ENCODE results near the gene GATAD2B. TPM values are rescaled to one million over a fixed set of nuclear protein-coding genes. Genes with fewer than 3 reads are reported as not detected.

The GATAD2B gene
- 10 to 100 TPM; 12.5 to 20.1 (median 17.9) TPM for polyA plus RNA-seq (ENCODE audit: insufficient read length in 10 of 10)
- long read RNA-seq, donor 1, full-length matches to known transcripts = 1 of 1 reads
- long read RNA-seq, donor 1, partial matches to known transcripts = 0 of 1 reads
- long read RNA-seq, donor 1, other reads (novel, unspliced or antisense) = 0 of 1 reads
- long read RNA-seq, donor 2, full-length matches to known transcripts = 1 of 1 reads
- long read RNA-seq, donor 2, partial matches to known transcripts = 0 of 1 reads
- long read RNA-seq, donor 2, other reads (novel, unspliced or antisense) = 0 of 1 reads
- long read RNA-seq, donor 3 = 0 reads
- long read RNA-seq, donor 4, full-length matches to known transcripts = 1 of 1 reads
- long read RNA-seq, donor 4, partial matches to known transcripts = 0 of 1 reads
- long read RNA-seq, donor 4, other reads (novel, unspliced or antisense) = 0 of 1 reads
- long read RNA-seq, donor 5, full-length matches to known transcripts = 1 of 1 reads
- long read RNA-seq, donor 5, partial matches to known transcripts = 0 of 1 reads
- long read RNA-seq, donor 5, other reads (novel, unspliced or antisense) = 0 of 1 reads
- long read RNA-seq, donor 6, full-length matches to known transcripts = 2 of 2 reads
- long read RNA-seq, donor 6, partial matches to known transcripts = 0 of 2 reads
- long read RNA-seq, donor 6, other reads (novel, unspliced or antisense) = 0 of 2 reads
- long read RNA-seq, donor 7 = 0 reads
- long read RNA-seq, donor 8, full-length matches to known transcripts = 1 of 1 reads
- long read RNA-seq, donor 8, partial matches to known transcripts = 0 of 1 reads
- long read RNA-seq, donor 8, other reads (novel, unspliced or antisense) = 0 of 1 reads
- long read RNA-seq, donor 9 = 0 reads

GRCh38 chr1:153922972-153923925, at the start of gene GATAD2B:
TSS of gene GATAD2B (minus strand) at chr1:153922972. CDS start at chr1:153828347, 94,625 bp downstream.
- peak; percentile 100 for DNase-seq

GRCh38 chr1:153970346-153970745, 47.6 kb upstream of the GATAD2B start:
- no peak for DNase-seq

GRCh38 chr1:153968972-153969371, 46.2 kb upstream of the GATAD2B start:
- DNase-seq = no peak

GRCh38 chr1:153968408-153968807, 45.6 kb upstream of the GATAD2B start:
- DNase-seq = no peak

GRCh38 chr1:153968000-153968363, 45.2 kb upstream of the GATAD2B start:
- no peak for DNase-seq

GRCh38 chr1:153967107-153967999, 44.6 kb upstream of the GATAD2B start, which contains the start of gene CREB3L4:
TSS of gene CREB3L4 (plus strand) at chr1:153967902. CDS start at chr1:153968526, 624 bp downstream.
- peak; percentile 96 to 98 (median 98) for DNase-seq

GRCh38 chr1:153963850-153964331, 41.1 kb upstream of the GATAD2B start:
- DNase-seq = no peak

- DNase-seq = peak; percentile 98 to 99 (median 98)
Measured at GRCh38 chr1:153963030-153963849, 40.5 kb upstream of the GATAD2B start, which contains the start of gene SLC39A1. TSS of gene SLC39A1 (minus strand) at chr1:153963537. CDS start at chr1:153962715, 822 bp downstream.

- peak in 1 of 3 donors; percentile 46 for DNase-seq
Measured at GRCh38 chr1:153962088-153963029, 39.6 kb upstream of the GATAD2B start.

GRCh38 chr1:153961421-153961820, 38.6 kb upstream of the GATAD2B start:
- no peak for DNase-seq

- no peak for DNase-seq
Measured at GRCh38 chr1:153960206-153960605, 37.4 kb upstream of the GATAD2B start.

- DNase-seq = no peak
Measured at GRCh38 chr1:153959454-153959853, 36.7 kb upstream of the GATAD2B start.

GRCh38 chr1:153958961-153959260, 36.1 kb upstream of the GATAD2B start:
- DNase-seq = no peak

- DNase-seq = peak; percentile 98 to 99 (median 98)
Measured at GRCh38 chr1:153958111-153958960, 35.6 kb upstream of the GATAD2B start, which contains the start of gene CRTC2. TSS of gene CRTC2 (minus strand) at chr1:153958612. CDS start at chr1:153958497, 115 bp downstream.

GRCh38 chr1:153957744-153958110, 35.0 kb upstream of the GATAD2B start:
- no peak for DNase-seq

GRCh38 chr1:153956997-153957715, 34.4 kb upstream of the GATAD2B start:
- no peak for DNase-seq
